Loucy (cell line): ENCODE results near the gene DHX29.

ENCODE experiments used
- H2AFZ ChIP-seq: fragments of 200-600 bp; sonication (generic); 2 replicates; pipeline ENCODE4 v1.6.0; 2016; ENCODE audit warnings: antibody characterized with exemption, mild to moderate bottlenecking, low read length, moderate library complexity
- H3F3A ChIP-seq: fragments of 200-600 bp; 2 replicates; pipeline ENCODE4 v1.6.0; 2016; ENCODE audit warnings: antibody characterized with exemption, low read depth, mild to moderate bottlenecking
- H3K27me3 ChIP-seq: fragments of 200-600 bp; sonication (generic); 2 replicates; pipeline ENCODE4 v1.6.1; 2014; ENCODE audit warnings: low read length, mild to moderate bottlenecking; ENCODE audit not compliant: insufficient read depth, poor library complexity, severe bottlenecking
- H3K36me3 ChIP-seq: fragments of 200-600 bp; sonication (generic); 2 replicates; pipeline ENCODE4 v1.6.1; 2016; ENCODE audit warnings: low read length; ENCODE audit not compliant: insufficient read depth
- H3K4me1 ChIP-seq: fragments of 200-600 bp; sonication (generic); 2 replicates; pipeline ENCODE4 v1.5.1; 2014; ENCODE audit warnings: low read length, mild to moderate bottlenecking; ENCODE audit not compliant: insufficient read depth, poor library complexity, severe bottlenecking
- H3K4me2 ChIP-seq: fragments of 200-600 bp; sonication (generic); 2 replicates; pipeline ENCODE4 v1.6.0; 2014; ENCODE audit warnings: antibody characterized with exemption, low read length, low read depth, mild to moderate bottlenecking; ENCODE audit not compliant: poor library complexity, severe bottlenecking
- H3K4me3 ChIP-seq: fragments of 200-600 bp; sonication (generic); 2 replicates; pipeline ENCODE4 v1.5.1; 2014; ENCODE audit warnings: low read length, mild to moderate bottlenecking, mixed read lengths; ENCODE audit not compliant: poor library complexity, severe bottlenecking
- H3K79me2 ChIP-seq: fragments of 200-600 bp; sonication (generic); 2 replicates; pipeline ENCODE4 v1.6.1; 2014; ENCODE audit warnings: low read length; ENCODE audit not compliant: insufficient read depth
- H3K9ac ChIP-seq: fragments of 200-600 bp; sonication (generic); 2 replicates; pipeline ENCODE4 v1.6.0; 2014; ENCODE audit warnings: mild to moderate bottlenecking, low read depth, low read length, moderate library complexity; ENCODE audit not compliant: poor library complexity, severe bottlenecking
- H3K9me2 ChIP-seq: fragments of 200-600 bp; sonication (generic); replicated peaks from 2 replicates; pipeline ENCODE4 v1.6.1; 2016; ENCODE audit warnings: low read depth, low read length, mixed read lengths
- H3K9me3 ChIP-seq: fragments of 200-600 bp; sonication (generic); 2 replicates; pipeline ENCODE4 v1.6.1; 2014; ENCODE audit warnings: mild to moderate bottlenecking, antibody characterized with exemption, low read length, low read depth; ENCODE audit not compliant: insufficient read depth
- H4K20me1 ChIP-seq: fragments of 200-600 bp; sonication (generic); 2 replicates; pipeline ENCODE4 v1.6.0; 2014; ENCODE audit warnings: antibody characterized with exemption, low read length, mild to moderate bottlenecking; ENCODE audit not compliant: insufficient read depth, poor library complexity, severe bottlenecking
- EZH2phosphoT487 ChIP-seq: fragments of 200-600 bp; IDR thresholded peaks from 2 replicates; pipeline ENCODE4 v1.6.1; 2018; ENCODE audit warnings: antibody characterized with exemption, mild to moderate bottlenecking, moderate library complexity, borderline replicate concordance
- TF ChIP-seq, protein P1 (sequence below): fragments of 200-600 bp; sonication (generic); conservative IDR thresholded peaks from 2 replicates; pipeline ENCODE4 v1.5.1; 2014; ENCODE audit warnings: mild to moderate bottlenecking, antibody characterized with exemption, low read length

DHX29 gene

DNA sequence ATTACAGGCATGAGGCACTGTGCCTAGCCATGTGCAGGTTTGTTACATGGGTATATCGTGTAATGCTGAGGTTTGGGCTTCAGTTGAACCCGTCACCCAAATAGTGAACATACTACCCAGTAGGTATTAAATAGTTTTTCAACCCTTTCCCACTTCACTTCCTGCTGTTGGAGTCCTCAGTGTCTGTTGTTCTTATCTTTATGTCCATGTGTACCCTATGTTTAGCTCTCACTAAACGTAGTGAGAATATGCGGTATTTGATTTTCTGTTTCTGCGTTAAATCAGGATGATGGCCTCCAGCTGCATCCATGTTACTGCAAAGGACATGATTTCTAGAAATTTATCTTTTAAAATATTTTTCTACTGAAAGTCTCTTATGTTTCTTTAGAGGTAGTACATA lies 18.1 kb upstream of the DHX29 start:
- H3K9me2 ChIP-seq: no peaks in the 10 kb centered on the region
- peaks cover 59% of the 10 kb centered on the region; the same call in 1 of the 2 replicates for H3K36me3 ChIP-seq
- H3K4me1 ChIP-seq: peaks cover 17% of the 10 kb centered on the region
- no peaks in the 10 kb centered on the region for H3K9me3 ChIP-seq
- H3K79me2 ChIP-seq: peaks cover 50% of the 10 kb centered on the region
- H3K9ac ChIP-seq: no peak overlapping the region
- H3F3A ChIP-seq: no peaks in the 10 kb centered on the region; the same call in 1 of the 2 replicates
- no peak overlapping the region for H3K4me2 ChIP-seq
- H3K27me3 ChIP-seq: no peaks in the 10 kb centered on the region
- no peak for TF ChIP-seq EZH2phosphoT487
- TF ChIP-seq, protein P1, sequence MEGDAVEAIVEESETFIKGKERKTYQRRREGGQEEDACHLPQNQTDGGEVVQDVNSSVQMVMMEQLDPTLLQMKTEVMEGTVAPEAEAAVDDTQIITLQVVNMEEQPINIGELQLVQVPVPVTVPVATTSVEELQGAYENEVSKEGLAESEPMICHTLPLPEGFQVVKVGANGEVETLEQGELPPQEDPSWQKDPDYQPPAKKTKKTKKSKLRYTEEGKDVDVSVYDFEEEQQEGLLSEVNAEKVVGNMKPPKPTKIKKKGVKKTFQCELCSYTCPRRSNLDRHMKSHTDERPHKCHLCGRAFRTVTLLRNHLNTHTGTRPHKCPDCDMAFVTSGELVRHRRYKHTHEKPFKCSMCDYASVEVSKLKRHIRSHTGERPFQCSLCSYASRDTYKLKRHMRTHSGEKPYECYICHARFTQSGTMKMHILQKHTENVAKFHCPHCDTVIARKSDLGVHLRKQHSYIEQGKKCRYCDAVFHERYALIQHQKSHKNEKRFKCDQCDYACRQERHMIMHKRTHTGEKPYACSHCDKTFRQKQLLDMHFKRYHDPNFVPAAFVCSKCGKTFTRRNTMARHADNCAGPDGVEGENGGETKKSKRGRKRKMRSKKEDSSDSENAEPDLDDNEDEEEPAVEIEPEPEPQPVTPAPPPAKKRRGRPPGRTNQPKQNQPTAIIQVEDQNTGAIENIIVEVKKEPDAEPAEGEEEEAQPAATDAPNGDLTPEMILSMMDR: no peak
- H4K20me1 ChIP-seq: peaks cover 21% of the 10 kb centered on the region
- H2AFZ ChIP-seq: no peak overlapping the region
- no peak overlapping the region for H3K4me3 ChIP-seq

DNA sequence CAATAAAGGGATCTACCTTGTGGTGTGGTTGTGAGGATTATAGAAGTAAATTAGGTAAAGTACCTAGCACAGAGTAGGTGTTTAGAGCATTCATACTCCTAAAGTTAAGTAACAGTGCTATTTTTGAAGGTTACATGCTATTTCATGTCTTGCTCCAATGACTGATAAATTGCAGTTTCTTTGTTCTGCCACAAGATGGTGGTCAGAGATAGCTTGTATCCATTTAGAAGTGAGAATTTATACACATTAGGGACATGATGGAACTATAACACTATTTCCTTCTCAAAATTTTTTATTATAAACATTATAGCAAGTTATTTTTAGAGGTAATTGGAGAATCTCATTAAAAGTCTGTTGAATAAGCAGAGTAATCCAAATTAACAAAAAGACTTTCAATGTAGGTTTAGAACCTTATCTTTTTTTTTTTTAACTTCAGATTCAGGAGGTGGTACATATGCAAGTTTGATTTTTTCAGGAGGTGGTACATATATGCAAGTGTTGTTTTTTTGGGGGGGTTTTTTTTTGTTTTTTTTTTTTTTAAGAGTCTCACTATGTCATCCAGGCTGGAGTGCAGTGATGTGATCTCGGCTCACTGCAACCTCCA lies 17.4 kb upstream of the DHX29 start:
- no peak for TF ChIP-seq EZH2phosphoT487
- TF ChIP-seq, protein P1: peak; percentile 82
- Histone ChIP-seq H3K4me2 (no peak overlapping the region), H3K9ac (no peak overlapping the region), H3K27me3 (no peaks in the 10 kb centered on the region), H3K36me3 (peaks cover 52% of the 10 kb centered on the region; the same call in 1 of the 2 replicates), H3K9me2 (no peaks in the 10 kb centered on the region), H4K20me1 (peaks cover 18% of the 10 kb centered on the region), H3K4me1 (peaks cover 17% of the 10 kb centered on the region), H3K4me3 (no peak overlapping the region), H3F3A (no peaks in the 10 kb centered on the region; the same call in 1 of the 2 replicates), H3K79me2 (peaks cover 52% of the 10 kb centered on the region), H2AFZ (no peak overlapping the region), H3K9me3 (no peaks in the 10 kb centered on the region)

DNA sequence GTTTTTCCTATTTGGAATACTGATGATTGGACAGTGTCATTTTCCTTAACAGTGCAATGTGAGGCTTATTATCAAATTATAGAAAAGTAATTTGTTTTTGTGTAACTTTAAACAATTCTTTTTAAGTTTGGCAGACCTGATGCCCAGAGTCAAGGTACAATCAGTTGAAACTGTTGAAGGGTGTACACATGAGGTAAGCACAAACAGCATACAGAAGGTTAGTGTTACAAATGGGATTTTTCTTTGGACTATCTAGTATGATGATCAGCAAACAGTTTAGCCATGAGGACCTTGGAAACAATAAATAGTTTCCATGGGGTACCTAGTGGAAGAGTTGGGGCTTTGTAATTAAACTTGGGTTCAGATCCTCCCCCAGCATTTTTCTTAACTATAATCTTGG lies 16.5 kb upstream of the DHX29 start:
- H2AFZ ChIP-seq: no peak overlapping the region
- peaks cover 54% of the 10 kb centered on the region for H3K79me2 ChIP-seq
- no peak overlapping the region for H3K9ac ChIP-seq

More for the DNA sequence above, 16.5 kb upstream of the DHX29 start:
- peaks cover 43% of the 10 kb centered on the region; the same call in 1 of the 2 replicates for H3K36me3 ChIP-seq
- H3K4me2 ChIP-seq: no peak overlapping the region
- H3K9me2 ChIP-seq: no peaks in the 10 kb centered on the region
- H3K4me1 ChIP-seq: peaks cover 17% of the 10 kb centered on the region
- H3K4me3 ChIP-seq: no peak overlapping the region
- TF ChIP-seq, protein P1: no peak
- no peak for TF ChIP-seq EZH2phosphoT487
- peaks cover 24% of the 10 kb centered on the region for H4K20me1 ChIP-seq
- H3K9me3 ChIP-seq: no peaks in the 10 kb centered on the region
- no peaks in the 10 kb centered on the region; the same call in 1 of the 2 replicates for H3F3A ChIP-seq
- no peaks in the 10 kb centered on the region for H3K27me3 ChIP-seq
